T follicular helper cell (primary cell): Measurements from ENCODE around the gene GPAM.
"Not testable (repeated sequence)": the region's sequence is repeated elsewhere in the genome, so short reads cannot be mapped to it uniquely, and the experiment has no call there.

Source experiments
- DNase-seq: peaks from one replicate; pipeline ENCODE4 v3.0.0-alpha.2; 2020; ENCODE audit warnings: low read depth
- total RNA-seq, 2 experiments: gene quantifications; one replicate each; lab custom pipeline; 2026; lab: John Stamatoyannopoulos, UW

GPAM gene, protein sequence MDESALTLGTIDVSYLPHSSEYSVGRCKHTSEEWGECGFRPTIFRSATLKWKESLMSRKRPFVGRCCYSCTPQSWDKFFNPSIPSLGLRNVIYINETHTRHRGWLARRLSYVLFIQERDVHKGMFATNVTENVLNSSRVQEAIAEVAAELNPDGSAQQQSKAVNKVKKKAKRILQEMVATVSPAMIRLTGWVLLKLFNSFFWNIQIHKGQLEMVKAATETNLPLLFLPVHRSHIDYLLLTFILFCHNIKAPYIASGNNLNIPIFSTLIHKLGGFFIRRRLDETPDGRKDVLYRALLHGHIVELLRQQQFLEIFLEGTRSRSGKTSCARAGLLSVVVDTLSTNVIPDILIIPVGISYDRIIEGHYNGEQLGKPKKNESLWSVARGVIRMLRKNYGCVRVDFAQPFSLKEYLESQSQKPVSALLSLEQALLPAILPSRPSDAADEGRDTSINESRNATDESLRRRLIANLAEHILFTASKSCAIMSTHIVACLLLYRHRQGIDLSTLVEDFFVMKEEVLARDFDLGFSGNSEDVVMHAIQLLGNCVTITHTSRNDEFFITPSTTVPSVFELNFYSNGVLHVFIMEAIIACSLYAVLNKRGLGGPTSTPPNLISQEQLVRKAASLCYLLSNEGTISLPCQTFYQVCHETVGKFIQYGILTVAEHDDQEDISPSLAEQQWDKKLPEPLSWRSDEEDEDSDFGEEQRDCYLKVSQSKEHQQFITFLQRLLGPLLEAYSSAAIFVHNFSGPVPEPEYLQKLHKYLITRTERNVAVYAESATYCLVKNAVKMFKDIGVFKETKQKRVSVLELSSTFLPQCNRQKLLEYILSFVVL
- total RNA-seq = 22.6 to 32.8 reads per million in 2 experiments

DNA sequence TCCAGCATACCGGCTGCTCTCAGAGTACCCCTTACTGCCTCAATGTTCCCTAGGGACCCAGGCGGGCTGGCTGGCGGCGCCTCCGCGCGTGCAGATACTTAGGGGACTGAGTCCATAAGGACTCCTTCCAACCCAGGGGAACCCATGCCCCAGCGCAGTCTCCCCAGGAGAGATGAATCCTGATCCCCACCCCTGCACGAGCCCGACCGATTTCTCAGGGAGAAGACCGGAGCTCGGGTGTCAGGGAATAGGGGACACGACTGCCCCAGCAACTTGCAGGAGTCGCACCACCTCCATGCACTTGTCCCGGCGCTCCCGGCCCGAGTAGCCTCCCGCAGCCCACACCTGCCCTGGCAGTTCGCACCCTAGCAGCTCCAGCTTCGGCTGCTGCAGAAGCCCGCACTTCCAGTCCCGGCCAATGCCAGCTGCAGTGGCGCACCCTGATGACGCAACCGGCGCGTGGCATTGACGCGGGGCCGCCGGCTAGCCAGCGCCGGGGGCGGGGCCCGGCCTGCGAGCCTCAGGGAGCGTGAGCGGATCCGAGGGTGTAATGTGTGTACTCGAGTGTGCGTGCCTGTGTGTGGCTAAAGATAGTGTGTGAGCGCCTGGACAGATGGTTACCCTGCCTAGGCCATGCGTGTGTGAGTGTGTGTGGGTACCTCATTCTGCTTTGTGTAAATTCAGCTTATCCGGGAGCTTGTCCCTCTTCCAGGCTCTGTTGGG is at the start of gene GPAM:
Gene GPAM (minus strand): TSS at position 437 of the 723 bp plus-strand sequence. CDS start 1,981 bp downstream, outside the sequence.
- peak; percentile 97 for DNase-seq

DNA sequence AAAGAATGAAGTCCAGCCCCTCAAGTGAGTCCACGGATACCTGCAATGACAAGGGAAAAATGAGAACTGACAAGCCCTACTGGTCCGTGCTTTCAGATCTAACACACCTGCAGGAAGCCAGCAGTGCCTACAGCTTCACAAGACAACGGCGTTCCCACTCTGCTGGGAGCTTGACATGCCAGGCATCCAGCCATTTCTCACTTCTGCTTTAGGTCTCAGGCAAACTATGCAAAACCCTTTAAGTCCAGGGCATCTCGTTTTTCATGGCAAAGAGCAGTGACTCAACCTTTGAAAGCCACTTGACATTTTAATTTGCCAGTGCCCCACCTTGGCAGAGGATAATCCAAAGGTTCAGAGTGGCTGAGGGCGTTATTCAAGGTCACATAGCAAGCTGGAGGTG is 49.1 kb upstream of the GPAM start:
- DNase-seq = no peak

DNA sequence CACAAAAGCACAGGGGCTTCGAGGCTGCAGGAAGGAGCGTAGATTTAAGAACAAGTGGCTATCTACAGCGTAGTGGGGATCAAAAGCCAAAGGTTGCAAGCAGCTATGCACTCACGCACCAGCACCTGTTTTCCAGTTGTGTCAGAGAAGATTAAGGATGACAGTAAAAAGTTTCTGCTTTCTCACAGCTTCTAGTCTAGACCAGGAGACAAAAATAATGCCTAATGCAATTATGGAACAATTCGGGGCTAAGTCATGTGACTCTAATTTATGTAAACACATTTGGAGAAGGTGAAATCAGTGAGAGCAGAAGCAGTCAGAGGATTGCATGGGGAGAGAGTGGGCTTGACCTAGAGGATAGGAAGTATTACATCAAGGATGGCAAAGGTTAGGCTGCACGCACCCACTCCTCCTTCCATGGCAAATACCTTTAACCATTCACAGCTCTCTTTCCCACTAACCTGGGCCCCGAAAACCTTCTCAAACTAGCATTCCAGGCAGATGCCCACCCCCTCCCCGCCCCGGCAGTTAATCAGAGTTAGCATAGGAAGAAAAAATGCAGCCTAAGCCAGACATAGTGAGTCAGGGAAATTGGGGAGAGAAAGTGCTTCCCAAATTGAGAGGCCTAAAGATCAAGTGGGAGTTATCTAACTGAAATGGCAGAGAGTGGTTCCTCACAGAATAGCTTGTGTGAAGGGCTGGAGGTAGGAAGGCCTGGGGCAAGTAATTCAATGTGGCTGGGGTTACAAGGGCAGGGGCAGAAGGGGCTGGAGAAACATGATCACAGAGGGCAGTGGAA is 48.2 kb upstream of the GPAM start:
- no peak for DNase-seq

DNA sequence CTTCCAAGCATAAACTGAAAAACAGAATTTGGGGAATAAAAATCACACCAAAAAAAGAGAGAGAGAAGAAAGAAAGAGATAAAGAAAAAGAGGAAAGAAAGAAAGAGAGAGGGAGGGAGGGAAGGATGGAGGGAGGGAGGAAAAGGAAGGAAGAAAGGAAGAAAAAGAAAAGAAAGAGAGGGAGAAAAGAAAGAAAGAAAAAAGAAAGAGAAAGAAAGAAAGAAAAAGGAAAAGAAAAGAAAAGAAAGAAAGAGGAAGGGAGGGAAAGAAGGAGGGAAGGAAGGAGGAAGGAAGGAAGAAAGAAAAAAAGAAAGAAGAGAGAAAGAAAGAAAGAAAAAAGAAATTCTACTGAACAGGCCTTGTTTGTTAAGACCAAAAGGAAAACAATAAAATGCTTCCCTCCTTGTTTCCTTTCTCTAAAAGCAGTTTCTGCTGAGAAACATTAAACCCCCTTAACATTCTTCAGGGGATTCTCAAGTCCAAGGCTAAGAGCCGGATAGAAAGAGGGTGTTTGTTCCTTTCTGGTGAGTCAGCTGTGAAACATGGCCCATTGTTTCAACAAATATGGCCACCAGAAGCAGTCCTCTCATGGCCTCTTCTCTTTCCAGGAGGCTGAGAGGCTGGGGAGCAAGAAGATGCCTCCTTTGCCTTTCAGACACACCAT is 46.9 kb upstream of the GPAM start:
- DNase-seq = no peak

DNA sequence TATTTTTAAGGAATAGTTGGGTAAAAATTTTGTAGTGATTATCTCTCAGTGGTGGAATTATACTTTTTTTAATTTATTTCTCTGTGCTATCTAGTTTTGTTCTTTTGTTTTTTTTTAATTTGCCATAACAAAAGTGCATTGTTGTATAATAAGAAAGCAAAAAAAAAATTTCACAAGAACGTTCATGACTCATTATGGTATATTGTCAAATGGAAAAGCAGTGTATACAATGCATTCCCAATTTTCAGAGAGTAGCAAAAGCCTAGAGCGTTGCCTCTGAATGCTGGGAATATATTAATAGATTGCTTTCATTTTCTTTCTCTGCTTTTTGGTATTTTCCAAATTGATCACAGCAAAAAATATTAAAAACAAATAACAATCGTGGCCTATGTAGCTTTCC is 46.3 kb upstream of the GPAM start:
- no peak for DNase-seq

DNA sequence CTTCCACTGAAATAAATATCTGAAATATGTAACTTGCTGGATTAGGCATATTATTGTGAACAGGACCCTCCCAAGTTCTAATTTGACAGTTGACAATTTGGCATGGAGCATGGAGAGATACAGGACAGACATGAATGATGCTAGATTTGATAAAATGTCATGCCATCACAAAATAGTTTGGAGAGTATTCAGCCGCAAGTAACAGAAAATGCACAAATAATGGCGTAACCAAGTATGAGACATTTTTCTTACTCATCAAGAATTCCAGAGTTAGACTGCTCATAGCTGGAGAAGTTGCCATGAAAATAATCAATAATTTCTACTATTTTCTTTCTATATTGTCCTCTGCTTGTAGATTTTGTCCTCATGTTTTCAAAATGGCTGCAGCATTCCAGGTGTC is 45.5 kb upstream of the GPAM start:
- DNase-seq = no peak

DNA sequence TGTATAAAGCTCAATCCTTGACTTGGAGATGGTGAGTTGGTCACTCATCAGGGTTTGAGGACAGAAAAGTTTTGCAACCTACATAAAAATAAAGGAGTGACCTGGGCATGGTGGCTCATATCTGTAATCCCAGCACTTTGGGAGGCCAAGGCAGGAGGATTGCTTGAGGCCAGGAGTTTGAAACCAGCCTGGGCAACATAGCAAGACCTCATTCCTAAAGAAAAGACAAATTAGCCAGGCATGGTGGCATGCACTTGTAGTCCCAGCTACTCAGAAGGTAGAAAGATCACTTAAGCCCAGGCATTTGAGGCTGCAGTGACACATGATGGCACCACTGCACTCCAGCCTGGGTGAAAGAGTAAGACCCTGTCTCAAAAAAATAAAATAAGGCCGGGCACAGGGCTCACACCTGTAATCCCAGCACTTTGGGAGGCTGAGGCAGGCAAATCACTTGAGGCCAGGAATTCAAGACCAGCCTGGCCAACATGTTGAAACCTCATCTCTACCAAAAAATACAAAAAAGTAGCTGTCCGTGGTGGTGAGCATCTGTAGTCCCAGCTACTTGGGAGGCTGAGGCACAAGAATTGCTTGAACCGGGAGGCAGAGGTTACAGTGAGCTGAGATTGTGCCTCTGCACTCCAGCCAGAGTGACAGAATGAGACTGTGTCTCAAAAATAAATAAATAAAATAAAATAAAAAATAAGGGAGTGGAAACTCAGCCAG is 45.0 kb upstream of the GPAM start:
- DNase-seq = not testable (repeated sequence)

DNA sequence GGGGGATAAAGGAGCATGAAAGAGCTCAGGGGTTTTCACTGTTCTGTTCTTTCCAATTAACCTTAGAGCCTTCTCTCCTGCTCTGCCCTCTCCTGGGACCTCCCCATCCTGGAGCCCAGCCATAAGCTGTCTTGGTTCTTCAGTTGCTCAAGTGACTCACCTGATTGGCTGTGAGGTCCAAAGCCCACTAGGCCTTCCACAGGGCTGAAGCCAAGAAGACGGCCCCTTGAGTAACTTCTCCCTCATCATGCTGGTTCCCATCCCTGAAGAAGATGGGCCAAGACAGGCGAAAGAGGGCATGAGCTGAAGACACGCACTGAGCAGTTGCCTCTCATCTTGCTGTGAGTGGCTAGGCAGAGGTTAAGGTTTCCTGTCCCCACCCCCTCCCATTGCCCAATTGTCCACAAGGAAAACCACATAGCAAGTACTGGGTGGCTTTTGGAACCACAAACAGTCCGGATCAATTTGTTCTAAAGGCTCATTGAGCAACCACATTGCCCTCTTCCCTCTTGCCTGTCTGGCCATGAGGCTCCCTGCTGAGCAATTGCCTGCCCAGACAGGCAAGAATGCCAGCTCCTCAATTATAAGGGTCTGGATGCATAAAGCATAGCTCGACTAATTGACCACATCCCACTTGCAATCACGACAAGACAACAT is 43.9 kb upstream of the GPAM start:
- DNase-seq = no peak

DNA sequence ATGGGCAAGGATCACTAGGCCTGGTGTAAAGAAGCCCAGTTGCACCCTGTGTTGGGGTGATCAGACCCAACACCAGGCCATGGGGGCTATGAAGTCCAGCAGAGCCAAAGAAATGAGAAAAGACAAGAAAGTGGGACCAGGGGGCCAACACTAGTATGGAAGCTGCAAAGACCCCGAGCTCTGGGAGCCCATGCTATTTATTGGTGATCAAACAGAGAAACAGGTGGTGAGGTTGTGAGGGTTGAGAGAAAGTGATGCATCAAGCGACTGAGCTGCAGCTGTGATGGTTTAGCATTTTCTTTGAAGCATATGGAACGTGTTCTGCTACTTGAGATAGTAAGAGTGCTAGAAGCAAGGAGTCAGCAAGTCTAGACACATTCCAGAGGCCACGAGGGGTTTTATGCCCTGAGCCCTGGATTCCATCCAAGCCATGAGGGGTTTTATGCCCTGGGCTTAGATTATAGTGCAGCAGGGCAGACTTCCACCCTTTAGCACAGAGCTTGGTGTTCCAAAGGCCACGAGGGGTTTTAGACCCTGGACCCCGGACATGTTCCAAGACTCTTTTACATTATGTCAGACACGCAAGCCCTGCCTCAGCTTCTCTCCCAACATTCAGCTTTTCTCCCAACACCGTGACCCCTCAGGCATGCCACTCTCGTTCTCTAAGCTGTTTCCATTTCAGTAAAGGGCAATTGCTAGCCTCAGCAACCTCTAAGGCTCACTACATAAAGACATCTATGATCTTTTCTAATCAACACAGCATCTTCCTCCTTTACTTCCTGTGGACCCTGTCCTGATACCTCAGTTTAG is 43.1 kb upstream of the GPAM start:
- DNase-seq = no peak

DNA sequence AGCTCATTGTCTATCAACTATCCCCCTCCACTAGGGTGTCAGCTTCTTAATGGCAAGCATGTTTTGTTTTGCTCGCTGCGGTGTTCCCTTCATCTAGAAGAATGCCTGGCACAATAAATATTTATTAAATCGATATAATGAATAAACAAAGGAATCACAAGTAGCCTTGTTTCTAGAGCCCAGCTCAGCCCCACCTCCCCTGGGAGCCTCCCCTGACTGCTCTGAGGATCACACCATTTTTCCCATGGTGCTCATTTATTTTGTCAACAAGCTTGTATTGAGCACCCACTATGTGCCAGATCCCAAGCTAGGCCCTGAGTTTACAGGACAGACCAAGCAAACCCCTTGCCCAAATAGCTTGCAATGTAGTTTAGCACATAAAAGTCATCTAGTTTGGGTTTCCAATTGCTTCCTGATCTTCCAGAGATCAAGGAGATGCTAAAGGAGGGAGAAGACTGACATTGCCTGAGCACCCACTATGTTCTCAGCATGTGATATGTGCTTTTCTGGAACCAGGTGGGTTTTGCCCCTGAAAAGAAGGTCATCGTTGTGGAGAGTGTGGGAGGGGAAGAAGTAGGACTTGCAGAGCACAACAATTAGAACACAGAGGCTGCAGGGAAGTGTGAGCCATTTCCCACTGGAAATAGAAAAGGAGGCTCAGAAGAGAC is 42.3 kb upstream of the GPAM start:
- no peak for DNase-seq

DNA sequence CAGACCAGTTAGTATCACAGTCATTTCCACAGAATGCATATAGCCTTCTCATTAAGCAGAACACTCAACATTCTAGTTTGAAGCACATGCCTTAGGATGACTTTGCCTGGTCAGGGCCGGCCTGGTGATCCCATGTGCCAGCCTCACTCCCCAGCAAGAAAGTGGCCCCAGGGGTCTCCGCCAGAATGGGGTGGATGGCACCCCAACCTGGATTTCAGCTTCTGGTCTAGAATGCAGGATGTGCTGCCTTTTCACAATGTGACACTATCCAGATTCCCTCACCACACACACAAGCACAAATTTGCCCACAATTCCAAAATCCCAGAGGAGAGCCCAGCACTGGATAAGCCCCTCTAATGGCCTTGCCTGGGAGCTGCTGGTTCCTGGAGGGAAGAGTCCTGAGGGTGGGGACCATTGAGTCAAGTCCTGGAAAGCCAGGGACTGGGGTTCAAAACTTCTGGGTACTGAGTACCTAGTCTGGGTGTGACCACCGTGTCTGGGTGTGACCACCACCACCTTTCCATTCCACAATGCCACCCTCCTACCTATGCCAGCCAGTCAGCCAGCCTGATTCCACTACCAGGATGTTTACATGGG is 41.5 kb upstream of the GPAM start:
- DNase-seq = no peak

DNA sequence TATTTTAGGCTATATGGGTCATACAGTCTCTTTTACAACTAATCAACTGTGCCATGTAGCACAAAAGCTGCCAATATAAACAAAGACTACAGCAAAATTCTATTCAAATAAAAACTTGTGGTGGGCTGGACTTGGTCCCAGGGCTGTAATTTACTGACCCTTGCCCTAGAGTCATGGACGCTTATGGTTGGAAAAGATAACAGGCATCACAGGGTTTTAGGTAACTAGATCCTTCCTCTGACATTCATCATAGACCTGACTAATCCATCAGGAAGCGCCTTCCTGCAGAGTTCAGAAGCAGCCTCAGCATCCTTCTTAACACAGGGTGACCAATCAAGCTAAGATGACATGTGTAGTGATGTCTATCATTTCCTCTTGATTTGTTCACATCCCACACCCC is 40.2 kb upstream of the GPAM start:
- no peak for DNase-seq

DNA sequence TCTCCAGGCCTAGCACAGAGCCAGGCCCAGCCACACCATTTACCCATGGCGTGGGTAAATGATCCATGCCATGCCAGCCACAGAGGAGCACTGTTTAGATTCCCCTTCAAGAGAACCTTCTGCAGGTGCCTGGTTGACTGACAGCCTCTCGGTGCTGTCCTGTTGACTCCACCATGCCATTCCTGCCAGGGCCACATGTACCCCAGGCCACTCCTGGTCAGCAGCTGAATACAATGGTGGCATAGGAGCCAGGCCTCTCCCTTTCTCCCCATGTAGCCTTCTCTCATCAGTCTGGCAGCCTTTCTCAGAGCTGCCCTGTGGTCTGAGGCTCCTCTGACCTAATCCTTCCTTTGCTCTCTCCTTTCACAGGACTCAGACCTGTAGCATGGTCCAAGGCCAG is 39.2 kb upstream of the GPAM start:
- no peak for DNase-seq

DNA sequence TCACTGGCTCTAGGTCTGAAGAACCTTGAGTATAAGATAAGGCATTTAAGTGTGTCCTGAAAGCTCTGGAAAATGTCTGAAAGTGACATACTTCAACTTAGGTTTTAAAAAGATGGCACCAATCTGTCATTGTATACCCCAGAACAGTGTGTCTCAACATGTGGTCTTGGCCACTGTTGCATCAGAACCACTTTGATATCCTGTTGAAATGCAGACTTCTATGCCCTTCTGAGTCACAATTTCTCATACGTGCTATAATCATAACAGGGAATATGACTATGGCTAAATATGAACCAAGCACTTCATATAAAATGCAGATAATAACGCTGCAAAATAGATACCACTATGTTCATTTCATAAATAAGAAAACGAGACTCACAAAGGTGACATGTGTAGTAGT is 38.0 kb upstream of the GPAM start:
- no peak for DNase-seq

DNA sequence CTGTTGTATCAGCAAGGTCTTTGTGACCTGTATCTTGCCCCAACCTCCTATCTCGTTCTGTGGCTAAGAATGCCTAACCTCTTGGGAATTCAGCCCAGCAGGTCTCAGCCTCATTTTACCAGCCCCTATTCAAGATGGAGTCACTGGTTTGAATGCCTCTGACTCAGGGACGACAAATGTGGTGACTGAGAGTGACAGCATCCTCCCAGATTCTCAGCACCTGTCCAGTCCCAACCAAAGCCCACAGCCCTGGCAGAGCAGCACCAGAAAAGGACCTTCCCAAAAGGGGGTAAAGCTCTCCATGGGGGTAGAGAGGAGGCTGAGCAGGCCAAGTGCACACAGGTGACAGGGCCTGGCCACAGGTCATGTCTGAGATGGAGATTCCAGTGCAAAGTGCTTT is 35.4 kb upstream of the GPAM start:
- no peak for DNase-seq

DNA sequence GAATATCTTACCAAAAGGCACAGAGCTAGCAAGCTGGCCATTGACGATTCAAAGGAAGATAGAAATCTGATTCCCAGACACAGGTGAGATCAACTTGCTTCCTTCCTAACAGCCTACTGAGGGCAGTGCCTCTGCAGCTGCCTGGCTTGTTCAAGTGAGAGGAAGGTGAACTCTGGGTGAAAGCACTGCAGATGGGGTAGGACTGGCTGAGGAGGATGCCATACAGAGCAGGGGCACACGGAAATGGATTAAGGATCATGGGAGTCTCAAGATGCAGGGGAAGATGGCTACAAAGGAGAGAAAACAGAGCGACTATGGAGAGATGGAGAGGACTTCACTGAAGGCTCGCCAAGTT is 34.4 kb upstream of the GPAM start:
- no peak for DNase-seq

DNA sequence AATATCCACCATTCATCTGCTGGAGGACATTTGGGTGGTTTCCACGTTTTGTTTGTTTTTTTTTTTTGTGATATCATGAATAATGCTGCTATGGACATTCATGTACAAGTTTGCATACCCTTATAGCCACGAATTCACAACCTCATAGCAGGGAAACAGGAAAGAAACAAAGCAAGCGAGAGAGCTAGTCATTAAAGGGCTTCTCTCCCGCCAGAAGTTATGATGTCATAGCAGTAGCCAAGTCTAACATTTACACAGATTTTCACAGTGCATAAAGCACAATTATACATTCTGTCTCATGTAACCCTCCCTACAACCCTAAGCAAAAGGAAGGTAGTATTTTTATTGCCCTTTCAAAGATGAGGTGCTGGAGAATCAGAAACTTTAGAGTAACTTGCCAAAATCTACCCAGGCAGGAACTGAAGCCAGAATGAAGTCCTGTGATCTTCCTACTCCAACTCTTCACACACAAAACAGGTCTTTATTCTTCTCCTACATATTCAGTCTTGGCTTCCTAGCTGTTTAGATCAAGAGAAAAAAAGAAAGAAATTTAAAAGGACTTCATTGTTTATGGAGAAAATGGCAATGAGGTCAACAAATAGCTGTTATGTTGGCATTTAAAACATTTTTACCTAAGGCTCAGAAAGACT is 33.9 kb upstream of the GPAM start:
- DNase-seq = no peak

DNA sequence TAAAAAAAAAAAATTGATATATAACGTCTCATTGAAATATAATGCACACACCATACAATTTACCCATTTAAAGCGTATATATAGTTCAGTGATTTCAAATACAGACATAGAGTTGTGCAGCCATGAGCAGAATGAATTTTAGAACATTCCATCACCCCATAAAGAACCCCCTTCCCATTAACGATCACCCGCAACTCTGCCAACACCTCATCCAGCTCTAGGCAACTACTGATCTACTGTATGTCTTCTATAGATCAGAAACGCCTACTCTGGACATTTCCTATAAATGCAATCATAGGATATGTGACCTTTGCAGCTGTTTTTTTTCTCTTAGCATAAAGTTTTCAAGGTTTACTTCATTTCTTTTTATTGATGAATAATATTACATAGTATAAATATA is 33.4 kb upstream of the GPAM start:
- DNase-seq = no peak
